Epithelial cell of esophagus (primary cell): ENCODE data around the gene ESRP2.
A peak's percentile ranks its signal among the peaks of the same experiment; 100 is the strongest.

Source experiments
- DNase-seq: peaks from one replicate; pipeline ENCODE4 v3.0.0; 2010; ENCODE audit warnings: low read depth
- H3K4me3 ChIP-seq: 2 replicates; pipeline ENCODE4 v1.5.1; 2011; ENCODE audit warnings: mild to moderate bottlenecking, low read length, control low read depth
- TF ChIP-seq, protein P1 (sequence below): IDR thresholded peaks from 2 replicates; pipeline ENCODE4 v1.5.1; 2011; ENCODE audit warnings: low read depth, mild to moderate bottlenecking, low read length, control low read depth, inconsistent platforms; ENCODE audit not compliant: insufficient read depth; ENCODE audit errors: missing control alignments

The ESRP2 gene

DNA sequence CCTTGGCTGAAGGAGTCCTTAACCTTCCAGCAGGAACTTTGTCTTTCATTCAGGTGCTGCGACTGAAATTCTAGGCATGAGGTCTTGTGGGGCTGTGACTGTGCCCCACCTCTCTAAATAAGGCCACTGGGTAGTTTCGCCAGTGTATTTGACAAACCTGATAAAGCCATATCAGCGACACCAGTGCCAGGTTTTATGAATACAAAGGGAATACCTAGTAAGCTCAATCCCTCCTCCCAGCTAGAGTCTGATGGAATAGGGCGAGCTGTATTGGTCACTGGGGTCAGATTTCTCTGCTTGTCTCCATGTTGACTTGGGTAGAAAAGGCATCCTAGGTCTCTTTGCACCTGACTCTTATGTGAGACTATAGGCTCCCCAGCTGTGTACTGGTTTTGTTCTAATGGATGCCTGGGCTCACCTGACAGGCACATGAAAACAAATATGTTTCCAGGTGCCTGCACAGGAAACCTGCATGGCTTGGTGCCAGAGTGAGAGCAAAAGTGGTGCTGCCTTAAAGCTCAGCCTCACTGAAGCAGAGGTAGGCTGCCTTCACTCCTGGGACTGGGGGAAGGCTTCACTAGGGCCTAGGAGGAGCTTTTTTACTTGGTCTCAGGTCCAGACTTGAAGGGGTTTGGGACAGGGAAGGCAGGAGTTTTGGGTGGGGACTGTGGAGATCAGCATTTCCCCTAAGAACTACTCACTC, 36.7 kb upstream of the ESRP2 start:
- TF ChIP-seq, protein P1, sequence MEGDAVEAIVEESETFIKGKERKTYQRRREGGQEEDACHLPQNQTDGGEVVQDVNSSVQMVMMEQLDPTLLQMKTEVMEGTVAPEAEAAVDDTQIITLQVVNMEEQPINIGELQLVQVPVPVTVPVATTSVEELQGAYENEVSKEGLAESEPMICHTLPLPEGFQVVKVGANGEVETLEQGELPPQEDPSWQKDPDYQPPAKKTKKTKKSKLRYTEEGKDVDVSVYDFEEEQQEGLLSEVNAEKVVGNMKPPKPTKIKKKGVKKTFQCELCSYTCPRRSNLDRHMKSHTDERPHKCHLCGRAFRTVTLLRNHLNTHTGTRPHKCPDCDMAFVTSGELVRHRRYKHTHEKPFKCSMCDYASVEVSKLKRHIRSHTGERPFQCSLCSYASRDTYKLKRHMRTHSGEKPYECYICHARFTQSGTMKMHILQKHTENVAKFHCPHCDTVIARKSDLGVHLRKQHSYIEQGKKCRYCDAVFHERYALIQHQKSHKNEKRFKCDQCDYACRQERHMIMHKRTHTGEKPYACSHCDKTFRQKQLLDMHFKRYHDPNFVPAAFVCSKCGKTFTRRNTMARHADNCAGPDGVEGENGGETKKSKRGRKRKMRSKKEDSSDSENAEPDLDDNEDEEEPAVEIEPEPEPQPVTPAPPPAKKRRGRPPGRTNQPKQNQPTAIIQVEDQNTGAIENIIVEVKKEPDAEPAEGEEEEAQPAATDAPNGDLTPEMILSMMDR = no peak

DNA sequence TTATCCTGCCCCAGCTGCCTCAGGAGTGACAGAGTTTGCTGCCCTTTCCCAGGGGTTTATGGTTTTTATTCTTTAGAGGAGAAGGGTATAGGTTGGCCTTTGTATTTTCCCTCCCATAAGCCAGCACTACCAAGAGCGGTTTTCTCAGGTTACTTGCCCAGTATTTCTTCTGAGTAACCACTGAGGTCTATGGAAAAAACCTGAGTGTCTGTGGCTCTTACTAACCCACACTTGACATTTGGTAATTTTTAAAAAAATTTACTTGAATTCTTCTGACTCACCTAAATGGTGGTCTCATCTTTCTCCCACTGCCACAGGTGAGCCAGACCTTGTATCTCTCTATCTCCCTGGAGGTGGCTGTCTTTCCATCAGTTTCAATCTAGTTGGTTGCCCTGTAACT, 34.4 kb upstream of the ESRP2 start:
- no peak overlapping the region for H3K4me3 ChIP-seq
- DNase-seq = no peak
- TF ChIP-seq, protein P1 = no peak

More for the DNA sequence above, 36.7 kb upstream of the ESRP2 start:
- peak; percentile 36 for DNase-seq
- H3K4me3 ChIP-seq = no peak overlapping the region

DNA sequence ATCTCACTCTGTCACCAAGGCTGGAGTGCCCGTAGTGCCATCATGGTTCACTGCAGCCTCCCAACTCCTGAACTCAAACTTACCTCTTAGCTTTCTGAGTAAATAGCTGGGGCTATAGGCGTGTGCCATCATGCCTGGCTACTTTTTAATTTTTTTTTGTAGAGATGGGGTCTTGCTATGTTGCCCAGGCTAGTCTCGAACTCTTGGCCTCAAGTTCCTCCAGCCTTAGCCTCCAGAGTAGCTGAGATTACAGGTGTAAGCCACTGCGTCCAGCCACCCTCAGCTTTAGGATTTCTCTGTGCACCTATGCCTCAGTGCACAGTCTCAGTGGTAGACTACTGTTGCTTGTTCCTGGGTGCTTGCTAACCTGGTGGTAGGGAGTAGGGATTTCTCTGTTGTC, 33.9 kb upstream of the ESRP2 start:
- H3K4me3 ChIP-seq = no peak overlapping the region
- DNase-seq = no peak
- TF ChIP-seq, protein P1 = no peak

DNA sequence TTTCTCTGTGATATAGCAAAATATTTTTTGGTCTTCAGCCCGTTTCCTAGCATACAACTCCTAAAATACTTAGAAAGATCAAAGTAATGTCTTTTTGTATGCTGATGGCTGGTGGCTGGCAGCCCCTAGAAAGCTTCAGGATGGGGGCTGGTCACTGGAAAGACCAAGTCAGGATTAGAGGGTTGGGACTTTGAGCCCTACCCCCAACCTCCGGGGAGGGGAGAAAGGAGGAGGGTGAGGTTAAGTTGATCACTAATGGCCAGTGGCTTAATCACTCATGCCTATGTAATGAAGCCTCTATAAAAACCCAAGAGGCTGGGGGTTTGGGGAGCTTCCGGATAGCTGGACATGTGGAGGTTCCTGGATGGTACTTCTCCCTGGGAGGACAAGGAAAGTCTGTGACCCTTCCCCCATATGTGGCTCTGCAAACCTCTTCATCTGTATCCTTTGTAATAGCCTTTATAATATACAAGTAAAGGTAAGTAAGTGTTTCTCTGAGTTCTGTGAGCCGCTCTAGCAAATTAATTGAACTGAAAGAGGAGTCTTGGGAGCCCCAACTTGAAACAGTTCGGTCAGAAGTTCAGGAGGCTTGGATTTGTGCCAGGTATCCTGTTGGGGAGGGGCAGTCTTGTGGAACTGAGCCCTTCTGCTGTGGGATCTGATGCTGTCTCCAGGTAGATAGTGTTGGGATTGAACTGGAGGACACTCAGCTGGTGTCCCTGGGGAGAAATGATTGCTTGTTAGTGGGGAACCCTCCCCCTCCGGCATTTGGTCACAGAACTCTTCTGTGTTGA, 31.9 kb upstream of the ESRP2 start:
- no peak overlapping the region for H3K4me3 ChIP-seq
- TF ChIP-seq, protein P1 = no peak
- no peak for DNase-seq

DNA sequence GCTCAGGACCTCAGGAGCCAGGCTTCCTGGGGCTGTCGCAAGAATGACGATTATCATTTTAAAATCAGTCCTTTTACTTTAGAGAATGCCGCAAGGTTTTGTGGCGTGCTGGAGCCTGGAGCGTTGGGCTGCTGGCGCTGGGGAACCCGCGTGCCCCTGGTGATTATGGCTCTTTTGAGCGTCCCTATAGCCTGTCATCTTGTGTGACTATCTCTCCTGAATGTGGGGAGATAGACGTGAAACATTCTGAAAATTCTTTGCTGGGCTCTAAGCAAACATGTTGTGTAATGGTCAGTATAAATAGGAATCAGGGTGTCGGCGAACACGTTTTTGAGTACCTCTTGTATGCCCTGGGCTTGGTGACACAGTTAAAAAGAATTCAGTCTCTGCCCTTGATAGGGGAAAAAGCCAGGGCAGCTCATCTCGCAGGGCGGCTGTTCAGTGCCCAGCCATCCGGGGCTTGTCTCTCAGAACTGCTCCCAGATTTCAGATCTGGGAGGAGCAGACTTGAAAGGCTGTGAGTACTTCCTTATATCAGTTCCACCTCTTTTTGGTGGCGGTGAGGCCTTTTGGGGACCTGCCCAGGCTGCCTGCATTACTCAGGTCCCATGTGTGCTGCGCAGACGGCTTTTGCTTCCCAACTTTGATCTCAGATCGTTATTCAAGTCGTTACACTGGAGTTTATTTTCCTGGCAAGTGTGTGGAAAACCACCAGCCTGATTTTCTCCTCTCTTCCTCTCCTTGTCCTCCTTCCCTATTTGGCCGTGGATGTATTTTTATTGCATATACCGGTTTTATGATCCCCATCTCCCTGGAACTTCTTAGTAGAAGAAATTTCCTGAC, 29.4 kb upstream of the ESRP2 start:
- DNase-seq = peak; percentile 86
- TF ChIP-seq, protein P1 = no peak
- H3K4me3 ChIP-seq = peak overlapping the region; percentile 82

DNA sequence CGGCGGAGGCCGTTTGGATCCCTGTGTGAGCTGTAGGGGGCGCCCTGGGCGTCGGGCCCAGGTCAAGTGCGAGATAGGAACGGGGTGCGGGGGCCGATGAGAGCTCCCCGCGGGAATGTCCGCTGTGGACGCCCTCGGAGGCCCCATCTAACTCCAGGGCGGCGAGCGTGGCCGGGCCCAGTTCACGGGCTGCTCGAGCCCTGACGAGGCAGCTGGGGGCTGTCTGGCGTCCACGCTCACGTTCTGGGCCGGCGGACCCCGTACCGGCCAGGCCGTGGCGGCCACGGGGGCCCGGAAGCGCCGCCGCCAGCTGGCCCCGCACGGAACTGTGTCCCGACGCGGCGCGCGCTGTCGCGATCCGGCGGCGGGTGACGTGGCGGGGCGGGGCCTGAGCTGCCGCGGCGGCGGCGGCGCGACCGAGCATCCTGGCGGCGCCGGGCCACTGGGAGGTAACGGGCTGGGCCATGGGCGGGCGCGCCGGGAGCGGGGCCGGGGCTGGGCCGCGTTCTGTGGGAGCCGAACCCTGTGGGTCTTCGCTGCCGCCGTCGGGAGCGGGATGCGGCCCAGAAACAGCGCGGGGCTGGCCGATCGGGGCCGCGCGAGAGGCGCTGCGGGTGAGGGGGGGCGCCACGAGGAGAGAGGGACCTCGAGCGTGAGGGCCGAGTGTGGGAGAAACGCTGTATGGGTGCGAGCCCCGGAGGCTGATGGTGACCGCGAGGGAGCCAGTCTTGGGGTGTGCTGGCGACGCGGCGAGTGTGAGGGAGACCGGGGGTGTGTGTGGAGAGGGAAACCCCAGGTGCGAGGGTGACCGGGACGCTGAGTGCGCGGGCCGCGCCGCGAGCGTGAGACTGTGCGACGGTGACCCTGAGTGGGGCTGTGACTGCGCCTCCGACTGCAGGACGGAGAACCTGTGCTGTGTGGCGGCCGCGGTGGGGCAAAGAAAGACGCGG, 28.5 kb upstream of the ESRP2 start, which contains the start of gene SLC7A6:
Gene SLC7A6, plus strand, starts transcription at position 399 of the 950 bp plus-strand sequence. CDS start 10,201 bp downstream, outside the sequence.
- DNase-seq = peak; percentile 67
- TF ChIP-seq, protein P1 = peak; percentile 68
- peak within 1 kb of the TSS; percentile 82 for H3K4me3 ChIP-seq
